Muscle of leg (tissue), 11 donors: Measurements from ENCODE around the gene FKBP9. TPM values are rescaled to one million over a fixed set of nuclear protein-coding genes. Genes with fewer than 3 reads are reported as not detected.
"Not testable (repeated sequence)": the region's sequence is repeated elsewhere in the genome, so short reads cannot be mapped to it uniquely, and the experiment has no call there.

Experiments used
- DNase-seq: peaks from one replicate; pipeline ENCODE4 v3.0.0; 2013
- H3K27ac ChIP-seq: one replicate; pipeline ENCODE4 v1.5.1; 2013; ENCODE audit warnings: mild to moderate bottlenecking, low read length, control low read depth
- H3K27me3 ChIP-seq: one replicate; pipeline ENCODE4 v1.6.1; 2013; ENCODE audit warnings: low read length; ENCODE audit not compliant: control insufficient read depth, insufficient read depth
- H3K36me3 ChIP-seq: one replicate; pipeline ENCODE4 v1.6.1; 2013; ENCODE audit warnings: low read length; ENCODE audit not compliant: control insufficient read depth, insufficient read depth
- H3K4me1 ChIP-seq: one replicate; pipeline ENCODE4 v1.6.1; 2013; ENCODE audit warnings: low read length; ENCODE audit not compliant: control insufficient read depth, insufficient read depth
- H3K4me3 ChIP-seq: one replicate; pipeline ENCODE4 v1.5.1; 2013; ENCODE audit warnings: low read length, control low read depth
- H3K9me3 ChIP-seq: replicated peaks from 2 replicates; pipeline ENCODE4 v1.6.1; 2013; ENCODE audit warnings: low read depth, low read length; ENCODE audit not compliant: control insufficient read depth
- WGBS: methylation state at CpG from one replicate; pipeline ENCODE4 v1.1.5; 2013; ENCODE audit warnings: missing lambda C conversion rate; ENCODE audit not compliant: insufficient coverage; 5-methylcytosine and 5-hydroxymethylcytosine counted together
- polyA plus RNA-seq, 8 donors: library from polyadenylated mRNA; unstranded; fragments of 120-200 nt; gene quantifications; one replicate each; pipeline versions ENCODE4 v1.2.1 to v1.2.3, GENCODE V29; 2013; ENCODE audit warnings: inconsistent platforms in 1 of 8, low replicate concordance in 1 of 8; ENCODE audit not compliant: insufficient read length in 8 of 8, insufficient read depth in 1 of 8
- total RNA-seq: library from RNA; stranded (reverse); fragments of 120-200 nt; gene quantifications from one replicate; pipeline ENCODE4 v1.2.4, GENCODE V29; 2013

Gene FKBP9
- total and polyA plus RNA-seq, 9 donors: 110 to 239 (median 153) TPM

- not testable (repeated sequence) for H3K9me3 ChIP-seq, H3K4me3 ChIP-seq, H3K4me1 ChIP-seq, DNase-seq, H3K36me3 ChIP-seq, H3K27ac ChIP-seq, H3K27me3 ChIP-seq
- WGBS: 92% methylated on average over 2 of the region's 2 CpGs
Measured at GRCh38 chr7:32977159-32977558, 19.9 kb downstream of the FKBP9 start.

- 64% methylated on average over 2 of the region's 6 CpGs for WGBS
- not testable (repeated sequence) for H3K27me3 ChIP-seq, H3K27ac ChIP-seq, H3K4me3 ChIP-seq, H3K36me3 ChIP-seq, DNase-seq, H3K9me3 ChIP-seq, H3K4me1 ChIP-seq
Measured at GRCh38 chr7:32979246-32979645, 22.0 kb downstream of the FKBP9 start.

- no CpG with 5 or more reads among the region's 2 CpGs for WGBS
- not testable (repeated sequence) for H3K4me1 ChIP-seq, H3K36me3 ChIP-seq, DNase-seq, H3K27ac ChIP-seq, H3K4me3 ChIP-seq, H3K9me3 ChIP-seq, H3K27me3 ChIP-seq
Measured at GRCh38 chr7:32979902-32980301, 22.7 kb downstream of the FKBP9 start.

- not testable (repeated sequence) for H3K27me3 ChIP-seq, H3K27ac ChIP-seq, DNase-seq, H3K9me3 ChIP-seq, H3K4me1 ChIP-seq, H3K4me3 ChIP-seq
- no CpG with 5 or more reads among the region's 8 CpGs for WGBS
- peaks cover 15% of the 10 kb centered on the region for H3K36me3 ChIP-seq
Measured at GRCh38 chr7:32988148-32988547, 30.9 kb downstream of the FKBP9 start.

- not testable (repeated sequence) for H3K4me1 ChIP-seq, H3K9me3 ChIP-seq, H3K36me3 ChIP-seq, H3K4me3 ChIP-seq, H3K27me3 ChIP-seq
- peak; percentile 79 for DNase-seq
- H3K27ac ChIP-seq: peak overlapping the region; percentile 71
- WGBS: no CpG with 5 or more reads among the region's 5 CpGs
Measured at GRCh38 chr7:32991068-32991585, 33.9 kb downstream of the FKBP9 start.

- H3K4me3 ChIP-seq, DNase-seq, H3K36me3 ChIP-seq, H3K27ac ChIP-seq, H3K27me3 ChIP-seq, H3K9me3 ChIP-seq, H3K4me1 ChIP-seq: not testable (repeated sequence)
- WGBS: no CpG with 5 or more reads among the region's 9 CpGs
Measured at GRCh38 chr7:32991975-32992700, 34.9 kb downstream of the FKBP9 start.

- not testable (repeated sequence) for H3K27me3 ChIP-seq, H3K4me1 ChIP-seq, H3K27ac ChIP-seq, H3K9me3 ChIP-seq, H3K4me3 ChIP-seq, DNase-seq, H3K36me3 ChIP-seq
- 83% methylated on average over 1 of the region's 6 CpGs for WGBS
Measured at GRCh38 chr7:32992750-32993149, 35.5 kb downstream of the FKBP9 start.

- H3K27me3 ChIP-seq, H3K9me3 ChIP-seq, H3K36me3 ChIP-seq, H3K4me3 ChIP-seq, DNase-seq: not testable (repeated sequence)
- Histone ChIP-seq H3K27ac (peak overlapping the region; percentile 81), H3K4me1 (peaks cover 16% of the 10 kb centered on the region)
- no CpG with 5 or more reads among the region's 4 CpGs for WGBS
Measured at GRCh38 chr7:32997956-32998355, 40.7 kb downstream of the FKBP9 start.

- not testable (repeated sequence) for H3K9me3 ChIP-seq, H3K4me3 ChIP-seq, H3K36me3 ChIP-seq, H3K27me3 ChIP-seq
- WGBS: 7% methylated on average over 11 of the region's 14 CpGs
- Histone ChIP-seq H3K27ac (peak overlapping the region; percentile 81), H3K4me1 (peaks cover 16% of the 10 kb centered on the region)
- DNase-seq: peak; percentile 82
Measured at GRCh38 chr7:32998361-32999171, 41.3 kb downstream of the FKBP9 start.

GRCh38 chr7:32999380-32999779, 42.1 kb downstream of the FKBP9 start:
- H3K27me3 ChIP-seq, H3K4me3 ChIP-seq, DNase-seq, H3K9me3 ChIP-seq: not testable (repeated sequence)
- Histone ChIP-seq H3K4me1 (peaks cover 16% of the 10 kb centered on the region), H3K27ac (peak overlapping the region; percentile 81), H3K36me3 (peaks cover 12% of the 10 kb centered on the region)
- WGBS: no CpG with 5 or more reads among the region's 4 CpGs
